Ovary (tissue), 3 donors: Measurements from ENCODE around the gene PTEN.

Experiments
- EP300 ChIP-seq: sonication (generic); formaldehyde crosslinking; IDR thresholded peaks from one replicate; pipeline ENCODE4 v1.6.1; 2017; ENCODE audit warnings: antibody characterized with exemption
- POLR2A ChIP-seq: fragments of 450-650 bp; IDR thresholded peaks from one replicate; pipeline ENCODE4 v1.6.1; 2017; ENCODE audit warnings: antibody characterized with exemption, mild to moderate bottlenecking, moderate library complexity
- TF ChIP-seq, protein P1 (sequence below), 3 donors: fragments of 450-650 bp in 2 of 3; fragments of 200-600 bp in 1 of 3; IDR thresholded peaks; one replicate each; pipeline versions ENCODE4 v1.5.1 to v1.8.0; 2016 to 2022; ENCODE audit warnings: antibody characterized with exemption in 3 of 3, mild to moderate bottlenecking in 1 of 3
- donor health status: DM: no; HTN: no; CAD: no.

- TF ChIP-seq EP300: no peak
- TF ChIP-seq POLR2A: no peak
- TF ChIP-seq, protein P1, sequence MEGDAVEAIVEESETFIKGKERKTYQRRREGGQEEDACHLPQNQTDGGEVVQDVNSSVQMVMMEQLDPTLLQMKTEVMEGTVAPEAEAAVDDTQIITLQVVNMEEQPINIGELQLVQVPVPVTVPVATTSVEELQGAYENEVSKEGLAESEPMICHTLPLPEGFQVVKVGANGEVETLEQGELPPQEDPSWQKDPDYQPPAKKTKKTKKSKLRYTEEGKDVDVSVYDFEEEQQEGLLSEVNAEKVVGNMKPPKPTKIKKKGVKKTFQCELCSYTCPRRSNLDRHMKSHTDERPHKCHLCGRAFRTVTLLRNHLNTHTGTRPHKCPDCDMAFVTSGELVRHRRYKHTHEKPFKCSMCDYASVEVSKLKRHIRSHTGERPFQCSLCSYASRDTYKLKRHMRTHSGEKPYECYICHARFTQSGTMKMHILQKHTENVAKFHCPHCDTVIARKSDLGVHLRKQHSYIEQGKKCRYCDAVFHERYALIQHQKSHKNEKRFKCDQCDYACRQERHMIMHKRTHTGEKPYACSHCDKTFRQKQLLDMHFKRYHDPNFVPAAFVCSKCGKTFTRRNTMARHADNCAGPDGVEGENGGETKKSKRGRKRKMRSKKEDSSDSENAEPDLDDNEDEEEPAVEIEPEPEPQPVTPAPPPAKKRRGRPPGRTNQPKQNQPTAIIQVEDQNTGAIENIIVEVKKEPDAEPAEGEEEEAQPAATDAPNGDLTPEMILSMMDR (IDR thresholded peaks at IDR 0.05): no peak
Observed at GRCh38 chr10:87978166-87978565, 114.7 kb downstream of the PTEN start.
